MCF 10A (cell line): ENCODE measurements around the gene CHRNA3. TPM values are rescaled to one million over a fixed set of nuclear protein-coding genes. Genes with fewer than 3 reads are reported as not detected.
"Not testable (repeated sequence)": the region's sequence is repeated elsewhere in the genome, so short reads cannot be mapped to it uniquely, and the experiment has no call there.

ENCODE experiments used
- BruUV-seq: library from RNA; stranded (reverse); fragments of 400-500 nt; replicated peaks from 2 replicates; lab custom pipeline; 2021; lab: Mats Ljungman, UMichigan
- CTCF ChIA-PET: fragments of 300-600 bp; sonication (Branson Sonifier 250); formaldehyde crosslinking; extraction: SDS; loops from one replicate; lab custom pipeline; 2021; ENCODE audit warnings: antibody characterized with exemption, inconsistent platforms; lab: Yijun Ruan, JAX
- POLR2A ChIA-PET: fragments of 300-600, 350-650 bp; sonication (Branson Sonifier 250); formaldehyde crosslinking; extraction: SDS; loops from one replicate; lab custom pipeline; 2020; ENCODE audit warnings: antibody characterized with exemption, inconsistent platforms; lab: Yijun Ruan, JAX
- DNase-seq: peaks from one replicate; pipeline ENCODE4 v3.0.0-alpha.2; 2018; ENCODE audit not compliant: unreplicated experiment
- H3K27ac Mint-ChIP-seq: one replicate; pipeline ENCODE4 v1.8.0; 2022; ENCODE audit warnings: mild to moderate bottlenecking, low read depth, mixed read lengths; ENCODE audit not compliant: unreplicated experiment
- H3K27me3 Mint-ChIP-seq: one replicate; pipeline ENCODE4 v1.8.0; 2022; ENCODE audit warnings: mixed read lengths; ENCODE audit not compliant: insufficient read depth, unreplicated experiment
- H3K36me3 Mint-ChIP-seq: one replicate; pipeline ENCODE4 v1.8.0; 2022; ENCODE audit warnings: mild to moderate bottlenecking, moderate library complexity, mixed read lengths; ENCODE audit not compliant: insufficient read depth, unreplicated experiment
- H3K4me1 Mint-ChIP-seq: one replicate; pipeline ENCODE4 v1.8.0; 2022; ENCODE audit warnings: mixed read lengths; ENCODE audit not compliant: insufficient read depth, unreplicated experiment
- H3K4me3 Mint-ChIP-seq: one replicate; pipeline ENCODE4 v1.8.0; 2022; ENCODE audit warnings: mild to moderate bottlenecking, moderate library complexity, mixed read lengths; ENCODE audit not compliant: unreplicated experiment
- H3K9me3 Mint-ChIP-seq: one replicate; pipeline ENCODE4 v1.8.0; 2022; ENCODE audit warnings: mixed read lengths; ENCODE audit not compliant: unreplicated experiment
- intact Hi-C: fragments of 100-400 bp; cut with micrococcal nuclease; formaldehyde crosslinking; loops from 2 replicates; pipeline ENCODE4 v1.14.1; 2022
- total RNA-seq: library from RNA; stranded (reverse); gene quantifications from 2 replicates; pipeline ENCODE4 v1.2.3, GENCODE V29; 2022
- TF ChIP-seq, protein P1 (sequence below): fragments of 200-600 bp; IDR thresholded peaks from one replicate; pipeline ENCODE4 v1.8.0; 2022; ENCODE audit warnings: antibody characterized with exemption, mild to moderate bottlenecking; ENCODE audit not compliant: unreplicated experiment

CHRNA3 gene
- total RNA-seq, 1 experiment from 2014 or later = not detected

DNA sequence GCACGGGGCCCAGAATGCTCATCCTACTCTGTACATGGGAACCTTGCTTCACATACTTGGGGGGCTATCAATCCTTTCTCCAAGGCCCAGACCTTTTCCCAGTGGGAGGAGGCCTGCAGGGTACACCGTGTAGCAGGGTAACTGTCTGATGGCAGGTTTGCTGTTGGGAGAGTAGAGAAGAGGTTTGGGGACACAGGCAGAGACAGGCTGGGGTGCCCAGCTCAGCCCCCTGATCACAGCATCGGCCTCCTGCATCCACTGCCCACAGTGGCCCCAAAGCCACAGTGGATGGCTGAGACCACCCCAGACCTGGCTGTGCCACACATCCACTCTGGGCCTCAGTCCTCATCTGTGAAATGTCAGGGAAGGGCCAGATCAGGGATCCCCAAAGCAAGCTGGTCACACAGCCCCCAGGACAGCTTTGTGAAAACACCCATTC is 5.6 kb downstream of the CHRNA3 start:
- Mint-ChIP-seq H3K9me3 (no peaks in the 10 kb centered on the region), H3K4me3 (no peak overlapping the region), H3K27me3 (peaks cover 15% of the 10 kb centered on the region), H3K36me3 (no peaks in the 10 kb centered on the region), H3K27ac (no peak overlapping the region), H3K4me1 (no peaks in the 10 kb centered on the region)
- TF ChIP-seq, protein P1, sequence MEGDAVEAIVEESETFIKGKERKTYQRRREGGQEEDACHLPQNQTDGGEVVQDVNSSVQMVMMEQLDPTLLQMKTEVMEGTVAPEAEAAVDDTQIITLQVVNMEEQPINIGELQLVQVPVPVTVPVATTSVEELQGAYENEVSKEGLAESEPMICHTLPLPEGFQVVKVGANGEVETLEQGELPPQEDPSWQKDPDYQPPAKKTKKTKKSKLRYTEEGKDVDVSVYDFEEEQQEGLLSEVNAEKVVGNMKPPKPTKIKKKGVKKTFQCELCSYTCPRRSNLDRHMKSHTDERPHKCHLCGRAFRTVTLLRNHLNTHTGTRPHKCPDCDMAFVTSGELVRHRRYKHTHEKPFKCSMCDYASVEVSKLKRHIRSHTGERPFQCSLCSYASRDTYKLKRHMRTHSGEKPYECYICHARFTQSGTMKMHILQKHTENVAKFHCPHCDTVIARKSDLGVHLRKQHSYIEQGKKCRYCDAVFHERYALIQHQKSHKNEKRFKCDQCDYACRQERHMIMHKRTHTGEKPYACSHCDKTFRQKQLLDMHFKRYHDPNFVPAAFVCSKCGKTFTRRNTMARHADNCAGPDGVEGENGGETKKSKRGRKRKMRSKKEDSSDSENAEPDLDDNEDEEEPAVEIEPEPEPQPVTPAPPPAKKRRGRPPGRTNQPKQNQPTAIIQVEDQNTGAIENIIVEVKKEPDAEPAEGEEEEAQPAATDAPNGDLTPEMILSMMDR = no peak
- intact Hi-C loops = no loop called here
- CTCF ChIA-PET = interaction anchor here (0.6 to 1.9 kb wide), 4 partner anchors 23 to 137 kb away, joined by 5 to 6 read pairs (median 5); no protein-coding TSS in a partner anchor
- no peak for DNase-seq
- BruUV-seq = no TSS peak
- POLR2A ChIA-PET = no interaction called here

GRCh38 chr15:78614021-78614420 is 6.8 kb downstream of the CHRNA3 start:
- BruUV-seq = no TSS peak
- Mint-ChIP-seq H3K9me3 (no peaks in the 10 kb centered on the region), H3K27ac (no peak overlapping the region), H3K4me3 (no peak overlapping the region), H3K27me3 (peaks cover 16% of the 10 kb centered on the region), H3K36me3 (no peaks in the 10 kb centered on the region), H3K4me1 (no peaks in the 10 kb centered on the region)
- CTCF ChIA-PET = interaction anchor here (1.0 to 1.4 kb wide), 3 partner anchors 96 to 138 kb away, joined by 3 to 5 read pairs (median 5); no protein-coding TSS in a partner anchor
- POLR2A ChIA-PET = no interaction called here
- no peak for DNase-seq
- intact Hi-C loops = no loop called here
- TF ChIP-seq, protein P1 = no peak

- BruUV-seq, CTCF ChIA-PET, DNase-seq, POLR2A ChIA-PET, H3K27ac Mint-ChIP-seq, H3K9me3 Mint-ChIP-seq, H3K36me3 Mint-ChIP-seq, intact Hi-C loops, H3K4me1 Mint-ChIP-seq, H3K4me3 Mint-ChIP-seq: not testable (repeated sequence)
- peaks cover 47% of the 10 kb centered on the region for H3K27me3 Mint-ChIP-seq
Observed at GRCh38 chr15:78609551-78609950, 11.2 kb downstream of the CHRNA3 start.

GRCh38 chr15:78605680-78606079 is 15.1 kb downstream of the CHRNA3 start:
- ChIA-PET POLR2A (no interaction called here), CTCF (interaction anchor here (0.7 to 0.9 kb wide), 2 partner anchors 12 to 17 kb away, joined by 5 to 6 read pairs; no protein-coding TSS in a partner anchor)
- no TSS peak for BruUV-seq
- no peaks in the 10 kb centered on the region for H3K4me1 Mint-ChIP-seq
- no peak overlapping the region for H3K4me3 Mint-ChIP-seq
- no peak for DNase-seq
- peaks cover 54% of the 10 kb centered on the region for H3K27me3 Mint-ChIP-seq
- H3K9me3 Mint-ChIP-seq = peaks cover 6% of the 10 kb centered on the region
- no peak overlapping the region for H3K27ac Mint-ChIP-seq
- TF ChIP-seq, protein P1 = no peak
- intact Hi-C loops = no loop called here
- no peaks in the 10 kb centered on the region for H3K36me3 Mint-ChIP-seq
